ENCODE data around the gene U2AF2. TPM values are rescaled to one million over a fixed set of nuclear protein-coding genes. Genes with fewer than 3 reads are reported as not detected.

Gene U2AF2
- total and polyA plus RNA-seq, 2 of the 4 experiments (the other 2 are of a cell fraction): 120 to 260 TPM

GRCh38 chr19:55648585-55649267 lies 6.1 kb upstream of the U2AF2 start:
- BruUV-seq (replicated peaks): no TSS peak
- intact Hi-C loops (cut with micrococcal nuclease): no loop called here

More at GRCh38 chr19:55648585-55649267, 6.1 kb upstream of the U2AF2 start:
- in situ Hi-C loops (cut with MboI; ENCODE audit: low sequenced_read_pairs) (loop anchor here (25.0 kb wide), 2 partner anchors 361 to 536 kb away; partner anchors contain the start of genes BRSK1, HSPBP1 and PPP1R12C), dilution Hi-C loops (cut with HindIII; ENCODE audit: low sequenced_read_pairs, unreplicated experiment) (no loop called here)
- Histone ChIP-seq H2AK9ac (replicated peaks; ENCODE audit: low read depth, low read length, poor library complexity) (peak overlapping the region; percentile 100), H2BK5ac (ENCODE audit: low read depth, low read length, poor library complexity, severe bottlenecking) (peak overlapping the region; percentile 94), H2BK120ac (ENCODE audit: low read depth, low read length) (no peak overlapping the region), H2AFZ (replicated peaks; ENCODE audit: low read length, poor library complexity) (peak overlapping the region; percentile 95), H4K8ac (ENCODE audit: low read depth in 2 of 2, low read length in 2 of 2) (peak overlapping the region; percentile 92 to 100), H3K4ac (ENCODE audit: low read depth, low read length) (peak overlapping the region; percentile 92), H3K9me1 (ENCODE audit: insufficient read depth, low read length) (no peaks in the 10 kb centered on the region), H3K9me3 (ENCODE audit: control insufficient read depth, insufficient read depth, low read length) (no peaks in the 10 kb centered on the region), H3K23ac (ENCODE audit: low read depth, low read length) (peak overlapping the region; percentile 94; the same call in 1 of the 2 replicates), H3K36me3 (ENCODE audit: control insufficient read depth, insufficient read depth, low read length) (peaks cover 19% of the 10 kb centered on the region), H4K20me1 (ENCODE audit: insufficient read depth, low read length) (no peaks in the 10 kb centered on the region), H2AK5ac (ENCODE audit: low read depth, low read length) (peak overlapping the region; percentile 98), H3K9ac (ENCODE audit: low read depth, low read length) (peak overlapping the region; percentile 95), H2BK20ac (ENCODE audit: low read depth, low read length) (no peak overlapping the region; the same call in 1 of the 2 replicates), H2BK15ac (ENCODE audit: low read depth, low read length) (0 out of 3 replicates have a peak overlapping the region, but pooled peaks have one; percentile 59), H3K18ac (ENCODE audit: low read depth, low read length) (peak overlapping the region; percentile 55; the same call in 1 of the 2 replicates), H3K4me1 (ENCODE audit: control insufficient read depth, insufficient read depth, low read length) (peaks cover 8% of the 10 kb centered on the region), H3K4me3 (ENCODE audit: insufficient read depth, low read depth, low read length) (peak overlapping the region; percentile 86), H3K14ac (replicated peaks; ENCODE audit: low read depth, low read length) (peak overlapping the region; percentile 94), H3K79me1 (ENCODE audit: low read depth in 1 of 2, low read length in 2 of 2) (peaks cover 18 to 45% of the 10 kb centered on the region in 2 experiments), H3K56ac (ENCODE audit: extremely low read depth, insufficient read depth, low read length) (peak overlapping the region; percentile 60; the same call in 1 of the 2 replicates), H4K5ac (ENCODE audit: low read depth, low read length) (peak overlapping the region; percentile 88), H3K27me3 (ENCODE audit: control insufficient read depth, insufficient read depth, low read length) (no peaks in the 10 kb centered on the region), H3K27ac (ENCODE audit: insufficient read depth, low read length) (peak overlapping the region; percentile 97), H4K91ac (ENCODE audit: insufficient read depth, low read depth, low read length) (peak overlapping the region; percentile 85), H3K4me2 (ENCODE audit: low read depth, low read length) (peak overlapping the region; percentile 99)
- DNase-seq (no peak), ATAC-seq (ENCODE audit: low read depth) (no peak)
- CTCF ChIA-PET: no interaction called here
- whole genome bisulfite sequencing, 2 experiments (ENCODE audit: extremely low coverage in 2 of 2, insufficient read length in 1 of 2): 15% methylated on average over 5 of the region's 25 CpGs; no CpG with 5 or more reads in 1 of the 2 experiments
- TF ChIP-seq MXI1 (IDR thresholded peaks at IDR 0.05; ENCODE audit: borderline replicate concordance, low read depth, low read length) (no peak), MAFK (IDR thresholded peaks at IDR 0.05; ENCODE audit: low read depth, low read length) (no peak), RAD21 (IDR thresholded peaks at IDR 0.05; ENCODE audit: low read length) (no peak), POLR2A (IDR thresholded peaks at IDR 0.05; ENCODE audit: low read depth, low read length) (no peak), RCOR1 (IDR thresholded peaks at IDR 0.05; ENCODE audit: insufficient replicate concordance, low read length) (no peak), BHLHE40 (IDR thresholded peaks at IDR 0.05; ENCODE audit: low read depth, low read length) (no peak), SMC3 (IDR thresholded peaks at IDR 0.05; ENCODE audit: low read depth, low read length) (no peak), CHD1 (IDR thresholded peaks at IDR 0.05; ENCODE audit: low read depth, low read length) (no peak), RFX5 (IDR thresholded peaks at IDR 0.05; ENCODE audit: low read depth, low read length) (no peak)
- POLR2A ChIA-PET (ENCODE audit: unreplicated experiment): interaction anchor here (0.6 kb wide), 1 partner anchor 33 kb away, joined by 12 read pairs; no protein-coding TSS in a partner anchor
